Stimulated activated CD4-positive, alpha-beta T cell treated with anti-CD3 and anti-CD28 coated beads, Interleukin-4, amount 100 ng/mL, for 1 hour (primary cell): ENCODE data around the gene CACNA1D.

ENCODE experiments used
- DNase-seq: peaks from one replicate; pipeline ENCODE4 v3.0.0-alpha.2; 2020

The CACNA1D gene

GRCh38 chr3:53495520-53496391, 1.3 kb downstream of the CACNA1D start:
- peak; percentile 2 for DNase-seq

GRCh38 chr3:53496392-53496670, 1.9 kb downstream of the CACNA1D start:
- no peak for DNase-seq

- no peak for DNase-seq
These were observed 2.6 kb downstream of the CACNA1D start for GRCh38 chr3:53496984-53497383.

DNA sequence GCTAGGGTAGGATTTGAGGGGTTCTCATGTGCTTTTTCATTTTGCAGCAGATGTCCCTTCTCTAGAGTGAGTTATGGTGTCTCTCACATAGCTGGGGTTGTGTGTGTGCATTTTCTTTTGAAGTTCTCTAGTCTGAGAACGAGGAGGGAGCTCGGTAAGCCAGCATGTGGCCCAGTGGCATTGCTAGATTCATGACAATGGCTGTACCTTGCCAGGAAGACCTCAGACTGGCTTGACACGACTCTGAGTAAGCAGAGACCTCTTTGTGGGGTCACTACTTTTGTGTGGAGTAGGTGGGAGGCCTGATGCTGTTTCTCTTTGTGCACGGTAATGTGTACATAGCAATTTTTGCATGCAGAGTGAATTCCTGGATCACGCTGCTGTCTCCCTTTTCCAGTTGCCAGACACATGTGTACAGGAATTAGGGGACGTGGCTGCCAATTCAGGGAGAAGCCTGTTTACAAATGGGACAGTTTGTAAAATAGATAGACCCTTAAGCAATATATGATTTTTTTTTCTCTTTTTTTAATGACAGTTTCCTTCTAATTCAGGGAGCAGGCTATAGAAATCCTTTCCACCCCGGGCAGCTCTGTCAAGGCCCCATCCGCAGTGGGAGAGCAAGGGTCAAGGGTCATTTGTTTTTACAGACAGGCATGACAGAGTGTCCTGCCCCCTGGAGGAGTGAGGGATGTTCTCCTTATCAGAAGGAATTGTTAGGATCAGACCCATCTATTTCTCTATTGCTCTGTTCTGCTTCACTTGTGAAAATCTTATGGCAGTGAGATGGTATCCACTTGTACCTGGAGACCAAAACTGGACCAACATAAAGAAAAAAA, 4.6 kb downstream of the CACNA1D start:
- DNase-seq = no peak

GRCh38 chr3:53500165-53500777, 5.9 kb downstream of the CACNA1D start:
- no peak for DNase-seq

- no peak for DNase-seq
These were observed 6.8 kb downstream of the CACNA1D start for GRCh38 chr3:53501178-53501577.

- DNase-seq = no peak
These were observed 8.3 kb downstream of the CACNA1D start for GRCh38 chr3:53502737-53503136.

DNA sequence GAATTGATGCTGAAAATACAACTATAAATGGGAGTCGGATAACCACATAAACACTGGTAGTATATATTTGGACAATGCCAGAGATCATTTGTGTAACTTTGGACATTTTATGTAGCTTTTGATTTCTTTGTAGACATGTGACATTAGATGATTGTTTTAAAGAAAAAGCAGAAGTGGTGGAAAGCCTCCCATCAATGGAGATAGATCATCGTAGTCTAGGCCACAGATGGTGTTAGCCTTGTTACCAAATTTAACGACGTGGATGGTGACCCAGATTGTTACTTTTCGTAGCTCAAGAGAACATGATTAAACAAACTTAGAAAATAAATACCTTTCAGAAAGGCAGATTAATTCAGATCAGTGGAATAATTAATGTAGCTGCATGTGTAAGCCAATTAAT, 8.8 kb downstream of the CACNA1D start:
- DNase-seq = no peak

- no peak for DNase-seq
These were observed 11.8 kb downstream of the CACNA1D start for GRCh38 chr3:53506110-53506762.

DNA sequence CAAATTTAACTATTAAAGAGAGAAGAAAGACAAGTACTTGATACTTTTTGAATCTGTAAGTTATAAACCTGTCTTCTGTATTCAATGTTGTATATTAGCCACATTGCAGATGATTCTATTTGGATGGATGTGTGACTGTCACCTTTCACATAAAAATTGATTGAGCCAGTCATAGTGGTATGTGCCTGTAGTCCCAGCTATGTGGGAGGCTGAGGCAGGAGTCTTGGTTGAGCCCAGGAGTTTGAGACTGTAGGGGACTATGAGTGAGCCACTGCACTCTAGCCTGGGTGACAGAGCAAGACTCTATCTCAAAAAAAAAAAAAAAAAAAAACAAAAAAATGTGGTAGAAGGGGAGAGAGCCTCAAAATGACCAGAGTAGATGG, 12.3 kb downstream of the CACNA1D start:
- DNase-seq = no peak

DNA sequence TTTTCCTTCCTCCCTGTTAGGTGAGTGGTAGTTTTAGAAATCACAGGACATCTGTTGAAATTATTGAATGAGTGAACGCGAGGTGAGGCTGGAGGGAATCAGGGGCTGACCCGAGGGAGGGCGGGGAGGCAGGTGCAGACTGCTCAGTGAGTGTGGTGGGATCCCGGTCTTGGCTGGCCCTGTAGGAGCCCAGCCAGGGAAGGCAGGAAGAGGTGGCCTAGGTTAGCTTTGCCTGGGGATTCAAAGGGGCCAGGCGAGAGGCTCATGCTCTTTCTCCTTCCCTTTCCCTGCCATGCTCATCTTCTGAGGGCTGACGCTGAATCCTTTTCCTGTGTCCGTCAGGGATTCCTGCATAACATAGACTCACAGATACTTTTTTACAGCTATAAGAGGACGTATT, 15.1 kb downstream of the CACNA1D start:
- DNase-seq = no peak

- no peak for DNase-seq
These were observed 16.1 kb downstream of the CACNA1D start for GRCh38 chr3:53510508-53510907.

- no peak for DNase-seq
These were observed 16.8 kb downstream of the CACNA1D start for GRCh38 chr3:53511246-53511645.

GRCh38 chr3:53513556-53514190, 19.3 kb downstream of the CACNA1D start:
- no peak for DNase-seq

DNA sequence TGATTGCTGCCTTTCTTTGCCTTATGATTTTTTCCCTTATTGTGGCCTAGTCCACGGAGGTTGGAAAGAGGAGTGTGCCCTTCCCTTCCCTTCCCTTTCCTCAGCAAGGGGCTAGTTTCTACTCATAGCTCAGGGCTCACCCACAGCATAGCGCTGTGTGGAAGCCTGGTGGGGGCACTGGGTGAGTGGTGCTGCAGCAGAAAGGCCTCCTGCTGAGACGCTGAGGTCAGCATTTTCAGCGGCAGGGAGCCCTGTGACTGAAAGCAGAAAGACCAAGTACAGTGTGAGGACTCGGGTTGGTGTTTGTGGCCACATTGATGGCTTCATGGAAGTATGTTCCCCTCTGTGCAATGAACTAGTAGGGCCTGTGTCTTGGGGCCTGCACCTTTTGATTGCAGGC, 21.9 kb downstream of the CACNA1D start:
- no peak for DNase-seq

DNA sequence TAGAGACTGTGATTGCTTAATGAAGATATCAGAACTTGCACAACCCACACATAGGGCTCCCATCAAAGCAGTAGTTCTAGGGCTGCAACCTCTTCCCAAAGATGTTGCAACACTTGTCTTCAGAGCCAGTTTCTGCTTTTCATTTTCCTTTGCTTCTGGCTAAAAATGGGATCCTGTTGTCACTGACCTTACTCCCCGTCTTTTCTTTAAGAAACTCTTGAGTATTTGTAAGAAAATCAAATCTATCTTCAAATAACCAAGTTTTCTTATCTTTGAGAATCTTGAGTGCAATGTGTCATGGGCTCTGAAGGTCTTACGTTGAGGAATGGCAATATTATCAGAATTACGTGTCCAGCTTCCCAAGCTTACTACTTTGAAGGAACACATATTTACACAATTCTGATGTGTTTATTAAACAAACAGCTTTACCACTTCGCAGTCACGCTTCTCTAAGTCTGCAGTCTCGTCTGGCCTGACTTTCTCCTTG, 24.1 kb downstream of the CACNA1D start:
- no peak for DNase-seq

DNA sequence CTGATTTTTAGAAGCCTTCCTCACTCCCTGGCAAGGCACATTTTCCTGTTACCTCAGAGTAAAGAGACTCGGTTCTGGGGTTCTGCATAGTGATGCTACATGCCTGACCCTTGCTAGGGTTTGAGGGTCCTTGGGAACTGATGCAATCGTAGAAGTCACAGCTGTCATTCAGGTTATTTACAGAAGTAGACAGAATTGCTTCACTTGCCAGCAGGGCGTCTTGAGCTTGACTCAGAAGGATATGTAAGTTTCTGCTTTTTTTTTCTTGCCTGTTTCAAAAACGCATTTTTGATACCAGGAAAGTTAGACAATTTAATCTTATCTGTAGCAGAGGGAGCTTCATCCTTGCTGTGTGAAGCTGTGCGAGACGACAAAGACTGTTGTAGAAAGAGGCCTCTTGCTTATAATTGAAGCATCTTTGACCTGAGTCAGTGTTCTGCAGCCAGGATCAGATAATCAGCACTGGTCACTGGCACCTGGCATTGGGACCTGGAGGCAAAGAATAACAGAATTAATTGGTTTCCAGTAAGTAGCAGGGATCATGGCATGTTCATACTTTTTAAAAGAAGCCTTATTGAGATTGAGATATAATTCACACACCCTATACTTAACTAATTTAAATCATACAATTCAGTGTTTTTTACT, 24.8 kb downstream of the CACNA1D start:
- no peak for DNase-seq

DNA sequence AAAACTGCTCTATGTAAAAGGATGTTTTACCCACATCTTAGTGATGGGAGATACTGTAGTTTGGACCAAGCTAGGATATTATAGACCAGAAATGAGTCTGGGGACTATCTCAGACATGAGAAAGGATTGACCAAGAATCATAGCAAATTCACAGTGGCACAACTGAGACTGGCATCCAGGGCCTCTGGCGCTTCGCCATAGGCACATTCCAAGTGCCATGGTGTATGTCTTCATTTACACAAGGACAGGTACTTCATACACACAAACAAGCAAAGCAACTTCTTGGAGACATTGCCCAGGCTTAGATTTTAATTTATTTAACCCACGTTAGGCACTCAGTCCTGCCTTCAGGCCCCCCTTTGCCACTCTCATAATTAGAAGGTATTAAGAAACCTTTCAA, 28.9 kb downstream of the CACNA1D start:
- DNase-seq = no peak

GRCh38 chr3:53524566-53524965, 30.2 kb downstream of the CACNA1D start:
- DNase-seq = no peak

GRCh38 chr3:53525765-53526703, 31.6 kb downstream of the CACNA1D start:
- DNase-seq = no peak

- DNase-seq = no peak
These were observed 32.3 kb downstream of the CACNA1D start for GRCh38 chr3:53526704-53527055.
